ENCODE measurements around the gene EPB41L2.

- TF ChIP-seq CTCF (conservative IDR thresholded peaks at IDR 0.05 in 1 of 2, IDR thresholded peaks at IDR 0.05 in 1 of 2; ENCODE audit: low read depth in 1 of 2, low read length in 2 of 2) (no peak), EZH2 (IDR thresholded peaks at IDR 0.05; ENCODE audit: low read length, missing control alignments) (no peak)
Measured at GRCh38 chr6:131013495-131013894, 49.5 kb downstream of the EPB41L2 start.
